GM10248 (cell line): Measurements from ENCODE around the gene SGMS1.

Experiments
- CTCF ChIA-PET: fragments of 300-600 bp; sonication (Branson Sonifier 250); formaldehyde crosslinking; extraction: SDS; loops from one replicate; lab custom pipeline; 2021; ENCODE audit warnings: antibody characterized with exemption; lab: Yijun Ruan, JAX
- POLR2A ChIA-PET: fragments of 350-650 bp; sonication (Branson Sonifier 250); formaldehyde crosslinking; extraction: SDS; loops from one replicate; lab custom pipeline; 2020; ENCODE audit warnings: antibody characterized with exemption; lab: Yijun Ruan, JAX
- DNase-seq: peaks from one replicate; pipeline ENCODE4 v3.0.0; 2012; ENCODE audit errors: extremely low spot score
- CTCF ChIP-seq: IDR thresholded peaks from 2 replicates; pipeline ENCODE4 v1.5.1; 2012; ENCODE audit warnings: mild to moderate bottlenecking, low read depth; ENCODE audit errors: extremely low read depth, missing control alignments, control extremely low read depth

The SGMS1 gene

GRCh38 chr10:50384898-50385297 is 238.9 kb downstream of the SGMS1 start:
- CTCF ChIA-PET: interaction anchor here (0.7 to 1.3 kb wide), 3 partner anchors 17 to 53 kb away, joined by 3 to 5 read pairs (median 3); no protein-coding TSS in a partner anchor
- TF ChIP-seq CTCF: no peak
- POLR2A ChIA-PET: no interaction called here
- DNase-seq: no peak

GRCh38 chr10:50384238-50384637 is 239.5 kb downstream of the SGMS1 start:
- DNase-seq: no peak
- CTCF ChIA-PET: interaction anchor here (1.0 kb wide), 1 partner anchor 34 kb away, joined by 3 read pairs; no protein-coding TSS in a partner anchor
- no peak for TF ChIP-seq CTCF
- POLR2A ChIA-PET: no interaction called here

- TF ChIP-seq CTCF: no peak
These were observed 241.2 kb downstream of the SGMS1 start for GRCh38 chr10:50382576-50383023.

GRCh38 chr10:50381642-50382041 is 242.1 kb downstream of the SGMS1 start:
- POLR2A ChIA-PET: no interaction called here

More at GRCh38 chr10:50382576-50383023, 241.2 kb downstream of the SGMS1 start:
- no peak for DNase-seq
- ChIA-PET POLR2A (no interaction called here), CTCF (interaction anchor here (1.0 to 2.3 kb wide), 7 partner anchors 9 to 24 kb away, joined by 3 to 15 read pairs (median 3); no protein-coding TSS in a partner anchor)

GRCh38 chr10:50379616-50380015 is 244.1 kb downstream of the SGMS1 start:
- no peak for TF ChIP-seq CTCF
- ChIA-PET POLR2A (no interaction called here), CTCF (interaction anchor here (1.0 to 1.5 kb wide), 2 partner anchors 12 to 15 kb away, joined by 3 to 7 read pairs; no protein-coding TSS in a partner anchor)
- DNase-seq: no peak

More at GRCh38 chr10:50381642-50382041, 242.1 kb downstream of the SGMS1 start:
- TF ChIP-seq CTCF: no peak
- no peak for DNase-seq
- CTCF ChIA-PET: interaction anchor here (1.0 to 2.3 kb wide), 7 partner anchors 9 to 25 kb away, joined by 3 to 15 read pairs (median 3); no protein-coding TSS in a partner anchor

GRCh38 chr10:50375745-50376144 is 248.0 kb downstream of the SGMS1 start:
- TF ChIP-seq CTCF: no peak
- DNase-seq: no peak
- ChIA-PET POLR2A (no interaction called here), CTCF (interaction anchor here (1.3 kb wide), 1 partner anchor 45 kb away, joined by 3 read pairs; no protein-coding TSS in a partner anchor)

GRCh38 chr10:50375051-50375452 is 248.7 kb downstream of the SGMS1 start:
- TF ChIP-seq CTCF: no peak
- ChIA-PET POLR2A (no interaction called here), CTCF (interaction anchor here (0.7 to 1.3 kb wide), 3 partner anchors 29 to 100 kb away, joined by 3 read pairs; no protein-coding TSS in a partner anchor)
- DNase-seq: no peak
